Ovary (tissue), 3 donors: Measurements from ENCODE around the gene MCTP2.

ENCODE experiments used
- EP300 ChIP-seq: sonication (generic); formaldehyde crosslinking; IDR thresholded peaks from one replicate; pipeline ENCODE4 v1.6.1; 2017; ENCODE audit warnings: antibody characterized with exemption
- POLR2A ChIP-seq: fragments of 450-650 bp; IDR thresholded peaks from one replicate; pipeline ENCODE4 v1.6.1; 2017; ENCODE audit warnings: antibody characterized with exemption, mild to moderate bottlenecking, moderate library complexity
- TF ChIP-seq, protein P1 (sequence below), 3 donors: fragments of 450-650 bp in 2 of 3; fragments of 200-600 bp in 1 of 3; IDR thresholded peaks; one replicate each; pipeline versions ENCODE4 v1.5.1 to v1.8.0; 2016 to 2022; ENCODE audit warnings: antibody characterized with exemption in 3 of 3, mild to moderate bottlenecking in 1 of 3
- donor health status: DM: no; HTN: no; CAD: no.

DNA sequence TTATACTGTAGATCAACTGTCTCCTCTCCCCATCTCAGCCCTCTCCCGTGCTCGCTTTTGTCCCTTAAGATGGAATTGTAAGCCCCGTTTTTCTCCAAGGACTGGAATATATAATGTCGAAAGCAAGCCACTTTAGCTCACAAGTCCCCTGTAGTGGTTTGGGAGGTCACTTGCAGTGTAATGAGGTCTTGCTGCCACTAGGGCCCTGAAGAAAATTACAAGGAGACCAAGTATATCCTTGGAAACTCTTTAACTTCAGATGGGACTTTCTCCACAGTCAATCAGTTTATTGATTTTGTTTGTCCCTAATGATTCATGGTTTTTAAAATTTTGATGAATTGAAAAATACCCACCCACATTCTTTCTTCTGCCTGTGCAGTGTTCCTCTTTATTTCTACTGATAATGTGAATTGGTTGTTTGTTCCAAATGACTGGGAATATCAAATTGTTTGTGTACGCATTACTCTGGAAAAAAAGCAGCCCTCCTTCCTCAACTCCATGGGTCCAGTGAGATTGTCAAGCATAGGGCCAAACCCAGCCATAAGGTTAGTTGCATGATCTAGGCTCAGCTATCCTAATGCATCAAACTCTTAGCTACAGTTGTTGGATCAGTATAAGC, 294.8 kb downstream of the MCTP2 start:
- TF ChIP-seq, protein P1, sequence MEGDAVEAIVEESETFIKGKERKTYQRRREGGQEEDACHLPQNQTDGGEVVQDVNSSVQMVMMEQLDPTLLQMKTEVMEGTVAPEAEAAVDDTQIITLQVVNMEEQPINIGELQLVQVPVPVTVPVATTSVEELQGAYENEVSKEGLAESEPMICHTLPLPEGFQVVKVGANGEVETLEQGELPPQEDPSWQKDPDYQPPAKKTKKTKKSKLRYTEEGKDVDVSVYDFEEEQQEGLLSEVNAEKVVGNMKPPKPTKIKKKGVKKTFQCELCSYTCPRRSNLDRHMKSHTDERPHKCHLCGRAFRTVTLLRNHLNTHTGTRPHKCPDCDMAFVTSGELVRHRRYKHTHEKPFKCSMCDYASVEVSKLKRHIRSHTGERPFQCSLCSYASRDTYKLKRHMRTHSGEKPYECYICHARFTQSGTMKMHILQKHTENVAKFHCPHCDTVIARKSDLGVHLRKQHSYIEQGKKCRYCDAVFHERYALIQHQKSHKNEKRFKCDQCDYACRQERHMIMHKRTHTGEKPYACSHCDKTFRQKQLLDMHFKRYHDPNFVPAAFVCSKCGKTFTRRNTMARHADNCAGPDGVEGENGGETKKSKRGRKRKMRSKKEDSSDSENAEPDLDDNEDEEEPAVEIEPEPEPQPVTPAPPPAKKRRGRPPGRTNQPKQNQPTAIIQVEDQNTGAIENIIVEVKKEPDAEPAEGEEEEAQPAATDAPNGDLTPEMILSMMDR (IDR thresholded peaks at IDR 0.05), result no peak
- TF ChIP-seq EP300 (no peak), POLR2A (no peak)
